Bronchial smooth muscle cell (primary cell): ENCODE data around the gene MAGEF1. TPM values are rescaled to one million over a fixed set of nuclear protein-coding genes. Genes with fewer than 3 reads are reported as not detected.

Experiments
- total RNA-seq: library from RNA; depleted of rRNA; stranded (reverse); fragments of >200 nt; gene quantifications from 2 replicates; pipeline ENCODE4 v1.2.1, GENCODE V29; 2014

The MAGEF1 gene
- total RNA-seq = 12.2 and 18.9 TPM in 2 replicates

GRCh38 chr3:184711493-184712247 is at the start of gene MAGEF1:
MAGEF1 (minus strand) TSS chr3:184712064; CDS start chr3:184711821, 243 bp downstream.

Other genes with a start within 250 kb of the MAGEF1 start
- 6.8 and 15.5 TPM in 2 replicates for gene EPHB3, start 150.3 kb downstream of the MAGEF1 start, total RNA-seq
- gene VPS8, start 100.1 kb upstream of the MAGEF1 start, total RNA-seq = 65.9 and 74.2 TPM in 2 replicates